ENCODE results near the gene NT5C1A.
A peak's percentile ranks its signal among the peaks of the same experiment; 100 is the strongest.

NT5C1A gene

DNA sequence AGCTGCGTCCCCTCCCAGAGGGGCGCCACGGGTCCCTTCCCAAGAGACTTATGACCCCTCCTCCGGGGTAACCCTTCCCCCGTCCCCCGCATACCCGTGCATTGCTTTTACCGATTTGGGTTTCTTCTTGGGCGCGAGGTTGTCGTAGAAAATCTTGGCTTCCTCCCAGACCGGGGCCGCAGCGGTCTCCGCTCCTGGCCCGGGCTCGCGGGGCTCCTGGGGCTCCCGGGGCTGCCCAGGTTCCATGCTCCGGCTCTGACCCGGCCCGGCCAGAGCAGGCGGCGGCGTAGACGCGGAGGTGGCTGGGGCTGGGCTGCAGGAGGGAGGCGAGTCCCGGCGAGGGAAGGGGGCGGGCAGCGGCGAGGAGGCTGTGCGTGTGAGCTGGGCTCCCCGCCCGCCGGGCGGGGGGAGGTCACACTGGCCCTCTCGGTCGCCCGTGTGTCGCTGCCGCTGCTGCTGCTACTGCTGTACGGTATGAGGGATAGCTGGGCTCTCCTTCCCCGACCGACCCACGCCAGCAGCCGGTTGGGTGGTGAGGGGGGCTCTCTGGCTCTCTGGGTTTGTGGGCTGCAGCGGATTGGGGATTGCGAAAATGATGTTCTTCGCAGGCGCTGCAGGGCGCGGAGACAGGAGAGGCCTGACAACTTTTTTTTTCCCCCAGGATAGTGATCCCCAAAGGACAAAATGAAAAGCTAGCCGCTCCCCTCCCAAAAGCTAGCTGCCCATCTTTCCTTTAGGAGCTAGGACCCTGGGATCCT, at the start of gene NT5C1A:
Gene NT5C1A, minus strand, starts transcription at position 315 of the 758 bp plus-strand sequence. Its CDS starts 69 bp downstream, at position 246.
- Mint-ChIP-seq H3K9me3 (no peaks in the 10 kb centered on the region), H3K27ac (no peak within 1 kb of the TSS), H3K4me3 (peak within 1 kb of the TSS; percentile 42), H3K36me3 (no peaks in the 10 kb centered on the region), H3K4me1 (peaks cover 21% of the 10 kb centered on the region)
- DNase-seq (ENCODE audit: low spot score in 2 of 2) (no peak), ATAC-seq (peak; percentile 58)

DNA sequence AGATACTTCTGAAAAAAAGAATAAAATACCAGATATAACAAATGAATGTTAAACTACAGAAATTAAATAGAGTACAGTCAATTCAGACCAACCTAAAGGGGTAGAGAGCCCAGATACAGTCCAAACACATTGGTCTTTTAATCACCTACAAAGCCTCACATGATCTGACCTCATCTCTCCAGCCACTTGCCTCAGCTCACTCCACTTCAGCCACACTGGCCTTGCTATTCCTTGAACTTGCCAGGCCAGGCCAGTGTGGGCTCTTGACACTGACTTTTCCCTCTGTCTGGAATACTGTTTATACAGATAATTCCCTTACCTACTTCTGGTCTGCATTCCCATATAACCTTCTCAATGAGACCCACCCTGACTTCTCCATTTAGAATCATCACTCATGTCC, 49.8 kb upstream of the NT5C1A start:
- Mint-ChIP-seq H3K4me3 (no peak overlapping the region), H3K36me3 (no peaks in the 10 kb centered on the region), H3K27ac (no peak overlapping the region), H3K9me3 (no peaks in the 10 kb centered on the region), H3K4me1 (no peaks in the 10 kb centered on the region)
- no peak for ATAC-seq
- no peak for DNase-seq (ENCODE audit: low spot score in 2 of 2)

DNA sequence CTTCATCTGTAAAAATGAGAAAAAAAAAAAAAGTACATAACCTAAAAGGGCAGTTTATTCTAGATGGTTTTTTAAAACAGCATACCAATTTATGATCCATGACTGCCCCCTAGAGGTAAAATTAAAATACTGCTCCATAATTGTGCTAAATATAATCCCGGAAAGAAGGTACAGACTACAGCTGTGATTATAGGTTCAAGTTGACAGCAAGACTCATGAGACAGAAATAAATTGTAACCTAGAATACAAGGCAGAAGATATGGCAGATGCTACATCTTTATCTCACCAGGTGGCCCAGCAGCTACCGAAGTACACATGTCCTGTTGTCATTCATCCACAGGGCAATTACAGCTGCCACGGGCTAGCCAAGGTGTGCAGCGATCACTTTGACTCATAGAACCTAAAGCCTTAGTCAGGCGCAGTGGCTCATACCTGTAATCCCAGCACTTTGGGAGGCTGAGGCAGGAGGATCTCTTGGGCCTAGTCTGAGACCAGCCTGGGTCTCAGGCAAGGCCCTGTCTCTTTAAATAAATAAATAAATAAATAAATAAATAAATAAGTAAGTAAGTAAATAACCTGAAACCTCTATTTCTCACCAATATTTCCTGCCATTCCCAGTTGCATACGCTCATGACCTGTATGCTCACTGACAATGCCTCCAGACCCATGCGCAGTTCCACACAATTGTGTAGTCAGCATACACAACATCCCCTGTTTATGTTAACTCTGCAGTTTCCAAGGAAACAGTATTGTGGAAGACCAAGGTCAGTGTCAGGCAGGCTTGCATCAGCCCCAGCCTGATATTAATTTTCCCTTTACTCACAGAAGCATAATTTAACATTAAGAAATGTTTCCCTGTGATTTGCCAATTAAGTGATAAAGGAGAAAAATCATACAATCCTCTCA, 48.4 kb upstream of the NT5C1A start:
- Mint-ChIP-seq H3K9me3 (no peaks in the 10 kb centered on the region), H3K4me1 (no peaks in the 10 kb centered on the region), H3K4me3 (no peak overlapping the region), H3K27ac (no peak overlapping the region), H3K36me3 (no peaks in the 10 kb centered on the region)
- ATAC-seq (peak; percentile 62), DNase-seq (ENCODE audit: low spot score in 2 of 2) (peak in 1 of 2 donors; percentile 53)

DNA sequence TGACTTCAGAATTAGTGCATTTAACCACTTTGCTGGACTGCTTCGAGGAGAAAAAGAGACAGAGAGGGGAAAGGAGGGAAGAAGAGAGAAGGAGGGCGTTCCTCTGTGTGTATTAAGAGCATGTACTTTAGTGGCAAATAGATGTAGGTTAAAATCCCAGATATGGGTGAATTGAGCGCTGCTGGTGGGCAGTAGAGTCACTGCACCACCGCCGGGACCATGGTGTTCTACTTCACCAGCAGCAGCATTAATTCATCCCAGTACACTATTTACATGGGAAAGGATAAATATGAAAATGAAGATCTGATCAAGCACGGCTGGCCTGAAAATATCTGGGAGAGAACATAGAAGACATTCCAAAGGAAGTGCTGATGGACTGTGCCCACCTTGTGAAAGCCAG, 45.9 kb upstream of the NT5C1A start:
- Mint-ChIP-seq H3K9me3 (no peaks in the 10 kb centered on the region), H3K4me3 (no peak overlapping the region), H3K27ac (no peak overlapping the region), H3K36me3 (no peaks in the 10 kb centered on the region), H3K4me1 (no peaks in the 10 kb centered on the region)
- no peak for DNase-seq (ENCODE audit: low spot score in 2 of 2)
- no peak for ATAC-seq

DNA sequence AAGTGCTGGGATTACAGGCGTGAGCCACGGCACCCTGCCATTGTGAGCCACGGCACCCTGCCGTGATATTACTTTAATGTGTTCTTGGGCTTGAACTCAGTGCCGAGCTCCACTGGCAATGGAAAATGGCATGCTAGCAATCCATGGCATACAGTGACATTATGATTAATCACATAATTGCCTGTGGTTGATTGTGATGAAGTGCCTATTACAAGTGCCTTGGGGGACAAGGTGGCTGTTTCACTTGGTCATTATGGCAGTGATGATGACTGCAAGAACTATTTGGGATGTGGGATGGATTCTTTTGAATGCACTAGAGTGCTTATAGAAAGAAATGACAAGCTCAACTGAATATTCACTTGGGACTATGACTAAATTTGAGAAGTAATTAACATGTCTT, 41.6 kb upstream of the NT5C1A start:
- DNase-seq (ENCODE audit: low spot score in 2 of 2) (no peak), ATAC-seq (no peak)
- Mint-ChIP-seq H3K4me1 (no peaks in the 10 kb centered on the region), H3K36me3 (no peaks in the 10 kb centered on the region), H3K9me3 (no peaks in the 10 kb centered on the region), H3K4me3 (no peak overlapping the region), H3K27ac (no peak overlapping the region)

DNA sequence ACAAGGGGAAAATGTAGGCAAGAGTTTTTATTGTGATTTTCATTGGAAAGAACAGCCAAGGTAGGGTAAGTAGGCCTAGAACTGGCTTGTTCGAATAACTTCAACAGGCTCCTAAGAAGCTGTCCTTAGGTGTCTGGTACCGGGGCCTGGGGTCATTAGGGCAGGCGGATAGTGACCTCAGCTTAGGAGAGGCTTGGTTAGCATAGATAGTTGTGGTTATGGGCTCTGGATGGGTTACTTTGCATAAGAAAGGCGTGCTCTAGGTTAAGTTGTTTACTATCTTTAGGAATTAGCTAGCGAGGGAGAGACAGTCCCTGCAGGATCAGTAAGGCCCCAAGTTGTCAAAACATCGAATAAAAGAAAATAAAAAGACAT, 40.0 kb upstream of the NT5C1A start:
- no peaks in the 10 kb centered on the region for H3K4me1 Mint-ChIP-seq
- ATAC-seq (no peak), DNase-seq (ENCODE audit: low spot score in 2 of 2) (no peak)
- H3K4me3 Mint-ChIP-seq = no peak overlapping the region
- H3K9me3 Mint-ChIP-seq = no peaks in the 10 kb centered on the region
- H3K27ac Mint-ChIP-seq = peak overlapping the region; percentile 13
- H3K36me3 Mint-ChIP-seq = no peaks in the 10 kb centered on the region

DNA sequence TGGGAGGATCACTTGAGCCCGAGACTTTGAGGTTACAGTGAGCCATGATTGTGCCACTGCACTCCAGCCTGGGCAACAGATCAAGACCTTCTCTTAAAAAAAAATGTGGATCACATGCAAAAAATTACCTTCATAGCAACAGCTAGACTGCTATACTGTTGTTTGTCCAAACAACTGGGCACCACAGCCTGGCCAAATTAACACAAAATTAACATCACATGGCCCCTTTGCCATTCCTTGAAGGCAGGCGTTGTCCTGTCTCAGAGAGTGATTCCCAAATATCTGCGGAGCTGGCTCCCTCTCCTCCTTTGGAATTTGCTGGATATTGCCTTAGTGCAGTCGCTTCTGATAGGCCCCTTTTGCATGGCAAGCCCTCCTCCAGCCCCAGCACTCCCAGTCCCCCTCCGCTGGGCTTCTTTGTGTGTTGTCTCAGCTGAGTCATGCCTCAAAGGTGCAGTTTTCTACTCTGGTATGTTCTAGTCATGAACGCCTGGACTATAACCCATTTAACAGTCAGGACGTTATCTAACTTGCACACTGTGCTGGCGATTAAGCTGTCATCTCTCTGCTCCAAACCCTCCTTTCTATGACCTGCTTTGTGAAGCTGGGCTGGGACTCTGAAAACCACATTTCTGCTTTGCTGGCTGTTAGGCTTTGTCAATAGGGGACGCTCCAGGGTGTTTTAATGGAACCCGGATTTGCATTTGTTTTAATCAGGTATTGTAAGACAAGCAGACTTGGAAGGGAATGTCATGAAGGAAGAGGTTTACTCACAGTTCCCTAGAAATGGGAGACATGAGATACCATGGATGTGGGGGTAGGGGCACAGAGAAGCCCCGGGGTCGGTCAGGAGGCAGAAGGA, 39.4 kb upstream of the NT5C1A start:
- ATAC-seq = no peak
- Mint-ChIP-seq H3K4me1 (no peaks in the 10 kb centered on the region), H3K27ac (peak overlapping the region; percentile 13), H3K4me3 (no peak overlapping the region), H3K36me3 (no peaks in the 10 kb centered on the region), H3K9me3 (no peaks in the 10 kb centered on the region)
- no peak for DNase-seq (ENCODE audit: low spot score in 2 of 2)

DNA sequence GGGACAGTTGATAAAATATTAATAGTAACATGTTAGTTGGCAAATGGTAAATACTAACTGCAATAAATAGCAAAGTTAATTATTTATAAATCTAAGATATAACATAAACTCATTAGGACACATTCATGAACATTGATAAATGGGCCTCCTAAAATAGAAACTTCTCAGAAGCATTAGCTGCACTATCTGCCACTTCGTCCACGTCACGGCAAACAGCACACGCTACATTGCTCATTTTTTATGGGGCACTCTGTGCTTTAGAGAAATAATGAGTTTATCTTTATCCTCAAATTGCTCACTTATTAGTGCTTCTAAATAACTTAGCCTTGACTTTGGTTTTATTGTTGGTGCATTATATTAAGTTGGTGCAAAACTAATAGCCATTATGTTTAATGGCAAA, 35.6 kb upstream of the NT5C1A start:
- Mint-ChIP-seq H3K9me3 (no peaks in the 10 kb centered on the region), H3K27ac (no peak overlapping the region), H3K4me1 (no peaks in the 10 kb centered on the region), H3K4me3 (no peak overlapping the region), H3K36me3 (no peaks in the 10 kb centered on the region)
- DNase-seq (ENCODE audit: low spot score in 2 of 2) (no peak), ATAC-seq (no peak)

DNA sequence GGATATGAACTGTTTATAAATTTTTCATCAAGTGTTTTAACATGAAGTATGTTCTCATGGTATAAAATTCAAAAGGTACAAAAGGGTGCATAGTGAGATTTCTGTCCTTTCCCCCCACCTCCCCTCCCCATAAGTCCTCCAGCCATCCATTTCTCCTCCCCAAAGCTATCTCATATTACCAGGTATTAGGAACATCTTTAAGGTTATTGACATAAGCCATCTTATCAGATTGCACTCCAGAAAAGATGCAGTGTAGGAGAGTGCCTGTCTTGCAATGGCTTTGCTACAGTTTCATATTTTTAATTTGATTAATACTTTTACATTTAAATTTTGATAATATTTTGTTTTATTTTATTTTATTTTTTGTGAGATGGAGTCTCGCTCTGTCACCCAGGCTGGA, 32.9 kb upstream of the NT5C1A start:
- Mint-ChIP-seq H3K36me3 (no peaks in the 10 kb centered on the region), H3K27ac (no peak overlapping the region), H3K4me1 (no peaks in the 10 kb centered on the region), H3K9me3 (no peaks in the 10 kb centered on the region), H3K4me3 (no peak overlapping the region)
- DNase-seq (ENCODE audit: low spot score in 2 of 2) (no peak), ATAC-seq (no peak)

DNA sequence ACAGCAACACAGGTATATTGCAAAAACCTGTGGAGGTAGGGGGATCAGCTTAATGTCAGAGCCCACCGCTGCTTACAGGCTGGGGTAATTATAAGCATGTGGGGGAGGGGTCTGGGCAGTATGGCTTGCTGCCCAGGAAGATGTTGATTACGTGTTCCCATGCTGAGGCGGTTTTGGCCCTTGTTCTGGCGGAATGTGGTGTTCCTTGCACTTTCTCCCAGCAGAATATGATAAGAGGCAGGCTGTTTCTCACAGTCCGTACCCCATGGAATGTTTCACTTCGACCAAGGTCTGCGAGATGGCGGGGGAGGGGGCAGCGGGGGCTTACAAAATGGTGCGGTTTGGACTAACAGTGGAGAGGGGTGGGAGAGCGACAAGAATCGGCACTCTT, 29.1 kb upstream of the NT5C1A start:
- DNase-seq (ENCODE audit: low spot score in 2 of 2) (no peak), ATAC-seq (no peak)
- H3K4me1 Mint-ChIP-seq = no peaks in the 10 kb centered on the region
- no peaks in the 10 kb centered on the region for H3K9me3 Mint-ChIP-seq
- H3K4me3 Mint-ChIP-seq = no peak overlapping the region
- no peak overlapping the region for H3K27ac Mint-ChIP-seq
- no peaks in the 10 kb centered on the region for H3K36me3 Mint-ChIP-seq

DNA sequence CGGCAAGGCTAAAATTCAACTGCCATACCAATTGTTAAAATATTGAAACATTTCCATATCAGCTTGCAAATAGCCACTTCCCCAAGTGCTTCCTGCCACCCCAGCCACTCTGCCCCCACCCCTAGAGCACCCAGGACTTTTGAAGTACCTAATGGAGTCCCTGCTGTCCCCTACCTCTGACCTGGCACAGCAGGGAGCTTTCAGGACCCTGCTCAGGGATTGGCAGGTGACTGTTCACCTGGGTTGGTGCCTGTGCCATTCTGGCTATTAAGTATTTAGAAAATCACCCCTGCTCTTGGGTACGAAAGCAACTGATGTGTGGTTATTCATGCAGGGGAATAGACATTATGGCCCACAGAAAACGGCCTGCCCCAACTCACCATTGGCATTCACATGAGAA, 28.4 kb upstream of the NT5C1A start:
- no peaks in the 10 kb centered on the region for H3K9me3 Mint-ChIP-seq
- ATAC-seq = no peak
- DNase-seq (ENCODE audit: low spot score in 2 of 2) = no peak
- no peak overlapping the region for H3K27ac Mint-ChIP-seq
- peaks cover 1% of the 10 kb centered on the region for H3K4me1 Mint-ChIP-seq
- no peaks in the 10 kb centered on the region for H3K36me3 Mint-ChIP-seq
- no peak overlapping the region for H3K4me3 Mint-ChIP-seq

DNA sequence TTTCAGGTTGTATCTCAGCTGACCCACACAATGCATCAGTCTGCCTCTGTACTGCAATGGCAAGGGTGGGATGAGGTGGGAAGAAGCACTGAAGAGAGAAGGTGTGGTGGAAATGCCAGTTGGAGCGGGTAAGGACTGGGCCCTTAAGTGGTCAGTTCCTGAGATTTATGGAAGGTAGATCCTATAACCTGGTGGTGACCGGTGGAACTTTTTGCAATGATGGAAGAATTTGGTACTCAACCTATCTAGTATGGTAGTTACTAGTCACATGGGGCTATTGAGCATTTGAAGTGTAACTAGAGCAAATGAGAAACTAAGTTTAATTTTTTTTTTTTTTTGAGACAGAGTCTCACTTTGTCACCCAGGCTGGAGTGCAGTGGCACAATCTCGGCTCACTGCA, 27.5 kb upstream of the NT5C1A start:
- Mint-ChIP-seq H3K4me1 (peaks cover 9% of the 10 kb centered on the region), H3K9me3 (no peaks in the 10 kb centered on the region), H3K36me3 (no peaks in the 10 kb centered on the region), H3K4me3 (no peak overlapping the region), H3K27ac (no peak overlapping the region)
- ATAC-seq (no peak), DNase-seq (ENCODE audit: low spot score in 2 of 2) (no peak)

DNA sequence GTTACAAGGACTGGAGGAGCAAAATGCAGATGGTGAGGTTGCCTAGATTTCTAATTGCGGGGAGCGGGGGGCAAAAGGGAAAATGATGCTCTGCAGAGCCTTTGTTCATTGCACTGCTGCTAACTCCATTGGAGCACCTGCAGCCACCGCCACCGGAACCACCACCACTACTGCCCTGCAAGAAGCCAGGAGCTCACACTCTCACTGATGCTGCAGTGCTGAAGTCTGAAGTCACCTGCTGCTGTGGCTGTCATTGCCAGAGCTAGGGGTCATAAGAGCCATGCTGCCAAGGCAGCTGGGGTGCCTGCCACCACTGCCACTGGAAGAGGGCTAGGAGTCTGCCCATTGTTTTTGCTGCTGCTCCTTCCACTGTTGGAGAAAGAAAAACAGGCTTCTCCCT, 26.7 kb upstream of the NT5C1A start:
- H3K9me3 Mint-ChIP-seq = no peaks in the 10 kb centered on the region
- no peak overlapping the region for H3K4me3 Mint-ChIP-seq
- H3K27ac Mint-ChIP-seq = no peak overlapping the region
- ATAC-seq (no peak), DNase-seq (ENCODE audit: low spot score in 2 of 2) (no peak)
- no peaks in the 10 kb centered on the region for H3K36me3 Mint-ChIP-seq
- peaks cover 9% of the 10 kb centered on the region for H3K4me1 Mint-ChIP-seq

DNA sequence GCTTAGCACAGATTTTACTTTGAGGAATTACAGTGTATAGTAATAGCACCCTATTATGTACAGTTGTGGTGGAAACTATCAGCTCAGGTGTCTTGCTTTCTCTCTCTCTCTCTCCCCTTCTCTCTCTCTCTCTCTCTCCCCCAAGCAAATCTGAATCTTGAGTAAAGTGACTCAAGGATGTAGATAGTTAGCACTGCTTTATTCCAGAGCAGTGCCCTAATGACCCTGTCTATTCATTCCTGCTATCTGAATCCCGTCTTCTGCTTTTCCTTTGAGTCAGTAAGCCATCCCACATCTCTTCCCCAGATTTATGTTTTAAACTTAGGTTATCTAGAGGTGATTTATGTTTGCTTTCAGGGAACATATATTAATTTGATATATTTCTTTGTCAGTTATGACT, 24.5 kb upstream of the NT5C1A start:
- H3K4me1 Mint-ChIP-seq = peaks cover 9% of the 10 kb centered on the region
- DNase-seq (ENCODE audit: low spot score in 2 of 2) (no peak), ATAC-seq (no peak)
- H3K4me3 Mint-ChIP-seq = no peak overlapping the region
- H3K36me3 Mint-ChIP-seq = no peaks in the 10 kb centered on the region
- H3K9me3 Mint-ChIP-seq = no peaks in the 10 kb centered on the region
- no peak overlapping the region for H3K27ac Mint-ChIP-seq

DNA sequence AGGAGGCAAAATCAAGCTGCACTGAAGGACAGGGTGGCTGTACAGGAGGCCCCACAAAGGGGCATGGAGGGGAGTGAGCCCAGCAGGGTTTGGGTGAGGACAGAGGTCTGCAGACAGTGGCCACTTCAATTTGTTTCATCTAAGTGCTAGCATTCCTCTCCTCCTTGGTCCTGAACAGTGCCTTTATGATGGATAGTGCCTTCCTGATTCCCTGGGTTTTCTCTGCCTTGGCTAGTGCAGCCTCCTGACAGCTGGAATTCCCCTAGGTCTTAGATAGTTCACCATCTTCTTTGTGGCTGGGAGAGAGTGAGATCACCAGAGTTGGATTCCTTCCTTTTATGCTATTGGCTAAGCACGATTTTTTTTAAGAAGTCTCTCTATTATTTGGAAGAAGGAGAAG, 23.1 kb upstream of the NT5C1A start:
- Mint-ChIP-seq H3K9me3 (no peaks in the 10 kb centered on the region), H3K27ac (no peak overlapping the region), H3K36me3 (no peaks in the 10 kb centered on the region), H3K4me1 (peaks cover 21% of the 10 kb centered on the region), H3K4me3 (no peak overlapping the region)
- no peak for DNase-seq (ENCODE audit: low spot score in 2 of 2)
- ATAC-seq = no peak

Data from stimulated activated effector memory CD8-positive, alpha-beta T cell treated with anti-CD3 and anti-CD28 coated beads, Interleukin-12 subunit alpha, Interleukin-12 subunit beta, amount 100 ng/mL, for 72 hours (primary cell).